ENCODE measurements around the gene SYCN.
"Not testable (repeated sequence)": the region's sequence is repeated elsewhere in the genome, so short reads cannot be mapped to it uniquely, and the experiment has no call there.

Gene SYCN

DNA sequence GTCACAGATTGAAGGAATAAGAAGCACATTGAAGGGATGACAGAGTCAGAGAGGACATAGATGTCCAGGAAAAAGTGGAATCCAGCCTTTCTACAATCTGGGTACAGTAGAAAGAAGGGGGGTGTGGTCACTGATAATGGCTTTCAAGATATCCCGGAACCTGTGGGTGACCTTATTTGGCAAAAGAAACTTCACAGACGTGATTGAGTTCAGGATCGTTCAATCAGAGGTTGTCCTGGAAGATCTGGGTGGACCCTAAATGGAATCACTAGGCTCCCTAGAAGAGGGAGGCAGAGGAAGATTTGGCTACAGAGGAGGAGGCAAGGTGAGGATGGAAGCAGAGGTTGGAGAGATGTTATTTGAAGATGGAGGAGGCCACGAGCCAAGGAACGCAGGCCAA lies 13.0 kb upstream of the SYCN start:
- H3K27me3 ChIP-seq = peaks cover 0 to 39% of the 10 kb centered on the region in 2 donors
- H3K9me3 ChIP-seq = peaks cover 0 to 18% (median 15%) of the 10 kb centered on the region in 3 donors
- no peak overlapping the region for H3K4me3 ChIP-seq
- no peak overlapping the region for H3K27ac ChIP-seq
- TF ChIP-seq, protein P1, sequence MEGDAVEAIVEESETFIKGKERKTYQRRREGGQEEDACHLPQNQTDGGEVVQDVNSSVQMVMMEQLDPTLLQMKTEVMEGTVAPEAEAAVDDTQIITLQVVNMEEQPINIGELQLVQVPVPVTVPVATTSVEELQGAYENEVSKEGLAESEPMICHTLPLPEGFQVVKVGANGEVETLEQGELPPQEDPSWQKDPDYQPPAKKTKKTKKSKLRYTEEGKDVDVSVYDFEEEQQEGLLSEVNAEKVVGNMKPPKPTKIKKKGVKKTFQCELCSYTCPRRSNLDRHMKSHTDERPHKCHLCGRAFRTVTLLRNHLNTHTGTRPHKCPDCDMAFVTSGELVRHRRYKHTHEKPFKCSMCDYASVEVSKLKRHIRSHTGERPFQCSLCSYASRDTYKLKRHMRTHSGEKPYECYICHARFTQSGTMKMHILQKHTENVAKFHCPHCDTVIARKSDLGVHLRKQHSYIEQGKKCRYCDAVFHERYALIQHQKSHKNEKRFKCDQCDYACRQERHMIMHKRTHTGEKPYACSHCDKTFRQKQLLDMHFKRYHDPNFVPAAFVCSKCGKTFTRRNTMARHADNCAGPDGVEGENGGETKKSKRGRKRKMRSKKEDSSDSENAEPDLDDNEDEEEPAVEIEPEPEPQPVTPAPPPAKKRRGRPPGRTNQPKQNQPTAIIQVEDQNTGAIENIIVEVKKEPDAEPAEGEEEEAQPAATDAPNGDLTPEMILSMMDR (IDR thresholded peaks at IDR 0.05) = no peak
- DNase-seq = no peak
- H3K4me1 ChIP-seq = no peaks in the 10 kb centered on the region
- intact Hi-C loops (cut with DNase I; ENCODE audit: low total_unique reads) = no loop called here
- no peaks in the 10 kb centered on the region for H3K36me3 ChIP-seq

DNA sequence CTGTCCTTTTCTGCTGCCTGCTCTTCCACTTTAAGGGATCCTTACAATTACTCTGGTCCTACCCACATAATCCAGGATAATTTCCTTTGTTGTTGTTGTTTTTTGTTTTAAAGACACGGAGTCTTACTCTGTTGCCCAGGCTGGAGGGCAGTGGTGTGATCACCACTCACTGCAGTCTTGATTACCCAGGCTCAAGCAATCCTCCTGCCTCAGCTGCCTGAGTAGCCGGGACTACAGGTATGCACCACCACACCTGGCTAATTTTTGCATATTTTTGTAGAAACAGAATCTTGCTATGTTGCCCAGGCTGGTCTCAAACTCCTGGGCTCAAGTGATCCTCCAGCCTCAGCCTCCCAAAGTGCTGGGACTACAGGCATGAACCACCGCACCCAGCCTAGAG lies 11.3 kb upstream of the SYCN start:
- Histone ChIP-seq H3K27me3 (peaks cover 0 to 42% of the 10 kb centered on the region in 2 donors), H3K9me3 (peaks cover 0 to 18% (median 15%) of the 10 kb centered on the region in 3 donors)
- DNase-seq; intact Hi-C loops (cut with DNase I; ENCODE audit: low total_unique reads); H3K27ac ChIP-seq; H3K4me1 ChIP-seq; H3K4me3 ChIP-seq; H3K36me3 ChIP-seq: not testable (repeated sequence)

DNA sequence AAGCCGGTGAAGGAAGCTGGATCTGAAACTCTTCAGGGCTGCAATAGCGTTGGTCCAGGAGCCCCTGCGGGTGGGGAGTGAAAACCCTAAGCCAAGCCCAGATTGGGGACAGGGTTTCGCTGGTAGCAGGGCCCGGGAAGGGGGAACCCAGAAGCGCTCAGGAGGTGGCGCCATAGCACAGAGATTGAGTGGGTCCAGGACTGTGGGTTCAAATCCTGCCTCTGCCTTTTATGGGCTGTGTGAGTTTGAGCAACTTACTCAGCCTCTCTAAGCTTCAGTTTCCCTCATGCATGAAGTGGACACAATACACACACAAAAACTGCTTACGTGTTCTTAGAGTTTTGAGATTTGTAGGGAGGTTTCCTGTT lies 8.3 kb upstream of the SYCN start:
- no peaks in the 10 kb centered on the region for H3K4me1 ChIP-seq
- H3K4me3 ChIP-seq = no peak overlapping the region
- intact Hi-C loops (cut with DNase I; ENCODE audit: low total_unique reads) = no loop called here
- no peak for DNase-seq
- H3K27ac ChIP-seq = no peak overlapping the region
- H3K36me3 ChIP-seq = no peaks in the 10 kb centered on the region
- peaks cover 0 to 18% (median 15%) of the 10 kb centered on the region in 3 donors for H3K9me3 ChIP-seq
- H3K27me3 ChIP-seq = peaks cover 0 to 41% of the 10 kb centered on the region in 2 donors
- TF ChIP-seq, protein P1 (IDR thresholded peaks at IDR 0.05) = no peak

DNA sequence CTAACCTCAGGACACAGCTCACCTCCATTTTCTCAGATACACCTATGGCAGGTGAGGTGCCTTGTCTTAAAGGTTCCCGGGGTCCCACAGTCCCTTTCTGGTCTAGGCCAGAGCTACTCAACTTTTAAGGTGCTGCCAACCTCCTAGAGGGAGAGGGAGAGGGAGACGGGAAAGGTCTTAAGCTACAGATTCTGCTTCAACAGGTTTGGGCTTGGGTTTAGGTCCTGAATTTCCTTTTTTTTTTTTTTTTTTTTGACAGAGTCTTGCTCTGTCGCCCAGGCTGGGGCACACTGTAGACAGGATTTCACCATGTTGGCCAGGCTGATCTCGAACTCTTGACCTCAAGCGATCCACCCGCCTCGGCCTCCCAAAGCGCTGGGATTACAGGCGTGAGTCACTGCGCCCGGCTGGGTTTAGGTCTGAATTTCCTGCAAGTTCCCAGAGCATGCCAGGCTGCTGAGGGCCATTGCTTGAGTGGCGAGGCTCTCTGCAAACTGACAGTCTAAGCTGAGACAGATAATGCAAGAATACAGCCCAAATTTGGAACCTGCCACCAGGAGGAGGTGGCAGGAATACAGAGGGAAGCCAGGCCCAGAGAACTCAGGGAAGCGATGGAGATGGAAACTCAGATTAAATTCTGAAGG lies 7.8 kb upstream of the SYCN start:
- intact Hi-C loops (cut with DNase I; ENCODE audit: low total_unique reads) = no loop called here
- DNase-seq = no peak
- Histone ChIP-seq H3K27ac (no peak overlapping the region), H3K36me3 (no peaks in the 10 kb centered on the region), H3K9me3 (peaks cover 0 to 18% (median 15%) of the 10 kb centered on the region in 3 donors), H3K4me1 (no peaks in the 10 kb centered on the region), H3K4me3 (no peak overlapping the region), H3K27me3 (peaks cover 0 to 46% of the 10 kb centered on the region in 2 donors)
- TF ChIP-seq, protein P1 (IDR thresholded peaks at IDR 0.05) = no peak

DNA sequence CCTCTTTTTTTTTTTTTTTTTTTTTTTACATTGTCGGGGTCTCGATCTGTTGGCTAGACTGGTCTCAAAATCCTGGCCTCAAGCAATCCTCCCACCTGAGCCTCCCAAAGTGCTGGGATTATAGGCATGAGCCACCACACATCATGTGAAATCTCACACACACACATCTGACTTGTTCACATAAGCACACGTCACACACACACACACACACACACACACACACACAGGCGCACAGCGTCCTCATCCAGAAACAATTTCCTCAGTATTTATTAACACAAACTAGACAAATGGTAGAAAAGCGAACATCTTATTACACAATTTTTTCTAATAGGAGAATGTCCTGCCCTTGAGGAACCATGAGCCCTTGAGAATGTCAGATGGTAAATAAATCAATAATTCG lies 5.1 kb upstream of the SYCN start:
- intact Hi-C loops (cut with DNase I; ENCODE audit: low total_unique reads) = no loop called here
- H3K36me3 ChIP-seq = no peaks in the 10 kb centered on the region
- H3K9me3 ChIP-seq = no peaks in the 10 kb centered on the region
- H3K27me3 ChIP-seq = peaks cover 0 to 44% of the 10 kb centered on the region in 2 donors
- TF ChIP-seq, protein P1 (IDR thresholded peaks at IDR 0.05) = no peak
- no peak overlapping the region for H3K4me3 ChIP-seq
- no peak overlapping the region for H3K27ac ChIP-seq
- H3K4me1 ChIP-seq = no peaks in the 10 kb centered on the region
- DNase-seq = no peak

DNA sequence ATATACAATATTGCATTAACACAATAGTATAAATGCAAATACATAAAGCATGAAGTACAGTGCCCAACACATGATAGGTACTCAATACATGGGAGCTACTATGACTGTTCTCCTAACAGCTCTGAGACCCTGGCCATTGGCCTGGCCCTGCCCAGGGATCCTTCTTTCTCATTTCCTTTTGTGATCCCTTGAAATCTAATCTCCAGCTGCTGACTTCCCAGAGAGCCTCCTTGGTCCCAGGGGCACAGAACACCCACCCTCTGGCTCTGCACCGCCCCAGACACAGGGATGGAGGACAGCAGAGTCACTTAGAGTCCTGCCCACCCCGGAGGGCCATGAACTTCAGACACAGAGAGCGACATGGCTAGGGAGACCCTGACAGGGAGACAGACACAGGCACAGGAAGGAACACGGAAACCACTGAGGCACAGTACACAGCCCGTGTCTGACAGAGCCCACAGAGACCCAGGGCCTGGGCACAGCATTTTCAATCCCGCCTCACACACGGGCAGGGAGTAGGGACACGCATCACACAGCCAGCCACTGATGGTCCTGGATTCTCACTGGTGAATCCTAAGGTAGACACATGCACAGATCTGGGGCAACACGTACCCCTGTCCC lies 4.2 kb upstream of the SYCN start:
- no peak for DNase-seq
- Histone ChIP-seq H3K36me3 (no peaks in the 10 kb centered on the region), H3K27ac (no peak overlapping the region), H3K4me3 (no peak overlapping the region), H3K9me3 (no peaks in the 10 kb centered on the region), H3K4me1 (no peaks in the 10 kb centered on the region), H3K27me3 (peaks cover 0 to 53% of the 10 kb centered on the region in 2 donors)
- TF ChIP-seq, protein P1 (IDR thresholded peaks at IDR 0.05) = no peak
- intact Hi-C loops (cut with DNase I; ENCODE audit: low total_unique reads) = no loop called here
